Endothelial cell of umbilical vein (primary cell): ENCODE results near the gene KIAA0825. TPM values are rescaled to one million over a fixed set of nuclear protein-coding genes. Genes with fewer than 3 reads are reported as not detected.

ENCODE experiments used
- BruUV-seq: library from RNA; stranded (reverse); fragments of 400-500 nt; replicated peaks from 2 replicates; lab custom pipeline; 2021; lab: Mats Ljungman, UMichigan
- CTCF ChIA-PET: fragments of 300-600, 350-600 bp; sonication (Branson Sonifier 250); formaldehyde crosslinking; loops from one replicate; lab custom pipeline; 2021; ENCODE audit warnings: antibody characterized with exemption, inconsistent platforms; lab: Charles Lee
- POLR2A ChIA-PET: fragments of 300-600, 350-600 bp; sonication (Branson Sonifier 250); formaldehyde crosslinking; loops from one replicate; lab custom pipeline; 2021; ENCODE audit warnings: antibody characterized with exemption, inconsistent platforms; lab: Charles Lee
- DNase-seq: peaks from one replicate; pipeline ENCODE4 v3.0.0-alpha.2; 2011; ENCODE audit warnings: low read depth, low spot score
- FAIRE-seq: peaks from 2 replicates; lab custom pipeline; 2011; peaks lifted over from hg19 to GRCh38; lab: Jason Lieb, UNC
- H2AFZ ChIP-seq: 2 replicates; pipeline ENCODE4 v1.6.0; 2012; ENCODE audit warnings: low read depth, low read length, control low read depth, inconsistent platforms
- H3K27ac ChIP-seq: 2 replicates; pipeline ENCODE4 v1.5.1; 2011; ENCODE audit warnings: low read depth, mild to moderate bottlenecking, control low read depth, low read length, moderate library complexity; ENCODE audit not compliant: insufficient read depth
- H3K27me3 ChIP-seq, 2 experiments: 2 replicates each; pipeline versions ENCODE4 v1.6.0 to v1.6.1; 2011; ENCODE audit warnings: low read length in 2 of 2, mixed read lengths in 1 of 2; ENCODE audit not compliant: control insufficient read depth in 2 of 2, insufficient read depth in 2 of 2
- H3K36me3 ChIP-seq, 2 experiments: 2 replicates in 1 of 2; 3 replicates in 1 of 2; pipeline ENCODE4 v1.5.1; 2011; ENCODE audit warnings: low read length in 2 of 2, mild to moderate bottlenecking in 1 of 2, moderate library complexity in 1 of 2; ENCODE audit not compliant: control insufficient read depth in 2 of 2, insufficient read depth in 2 of 2; ENCODE audit errors: extremely low read depth in 1 of 2
- H3K4me1 ChIP-seq: 3 replicates; pipeline ENCODE4 v1.5.1; 2011; ENCODE audit warnings: mild to moderate bottlenecking, low read length; ENCODE audit not compliant: control insufficient read depth, insufficient read depth; ENCODE audit errors: extremely low read depth
- H3K4me2 ChIP-seq: 2 replicates; pipeline ENCODE4 v1.6.1; 2011; ENCODE audit warnings: low read length, control low read depth, mixed read lengths; ENCODE audit not compliant: insufficient read depth
- H3K4me3 ChIP-seq, 3 experiments: fragments of 200-600 bp in 1 of 3; sonication (generic), shearing (Covaris generic) in 1 of 3; replicated peaks in 1 of 3; 2 replicates each; pipeline ENCODE4 v1.5.1; 2011 to 2016; ENCODE audit warnings: control low read depth in 3 of 3, low read length in 3 of 3, mild to moderate bottlenecking in 2 of 3, inconsistent platforms in 1 of 3, low read depth in 1 of 3, moderate library complexity in 1 of 3; ENCODE audit not compliant: insufficient read depth in 1 of 3
- H3K79me2 ChIP-seq: 2 replicates; pipeline ENCODE4 v1.6.0; 2012; ENCODE audit warnings: low read length, inconsistent platforms; ENCODE audit not compliant: control insufficient read depth, insufficient read depth
- H3K9ac ChIP-seq: replicated peaks from 2 replicates; pipeline ENCODE3; 2011; ENCODE audit warnings: low read length, control low read depth; ENCODE audit not compliant: insufficient read depth; ENCODE audit errors: extremely low read depth
- H3K9me1 ChIP-seq: replicated peaks from 3 replicates; pipeline ENCODE4 v1.6.0; 2011; ENCODE audit warnings: mild to moderate bottlenecking, low read length; ENCODE audit not compliant: control insufficient read depth, insufficient read depth; ENCODE audit errors: extremely low read depth
- H3K9me3 ChIP-seq: replicated peaks from 2 replicates; pipeline ENCODE4 v1.5.1; 2012; ENCODE audit warnings: low read length, inconsistent platforms; ENCODE audit not compliant: control insufficient read depth, insufficient read depth
- H4K20me1 ChIP-seq: replicated peaks from 2 replicates; pipeline ENCODE3; 2011; ENCODE audit warnings: mild to moderate bottlenecking, low read length; ENCODE audit not compliant: control insufficient read depth, insufficient read depth; ENCODE audit errors: extremely low read depth
- EZH2 ChIP-seq: IDR thresholded peaks from 2 replicates; pipeline ENCODE4 v1.6.1; 2012; ENCODE audit warnings: borderline replicate concordance, low read depth, mild to moderate bottlenecking, moderate library complexity, low read length, inconsistent platforms; ENCODE audit not compliant: severe bottlenecking
- FOS ChIP-seq: IDR thresholded peaks from 2 replicates; pipeline ENCODE4 v1.6.1; 2011; ENCODE audit warnings: mild to moderate bottlenecking, low read length, moderate library complexity, borderline replicate concordance; ENCODE audit not compliant: insufficient read depth
- JUN ChIP-seq: IDR thresholded peaks from 2 replicates; pipeline ENCODE4 v1.6.1; 2011; ENCODE audit warnings: borderline replicate concordance, low read depth; ENCODE audit not compliant: insufficient read length, insufficient read depth
- MYC ChIP-seq: IDR thresholded peaks from one replicate; pipeline ENCODE4 v1.6.1; 2011; ENCODE audit warnings: mild to moderate bottlenecking, low read depth, low read length
- POLR2A ChIP-seq: IDR thresholded peaks from 2 replicates; pipeline ENCODE4 v1.6.1; 2012; ENCODE audit warnings: low read depth, mild to moderate bottlenecking, control low read depth, low read length
- POLR2AphosphoS5 ChIP-seq: IDR thresholded peaks from 2 replicates; pipeline ENCODE4 v1.6.1; 2012; ENCODE audit warnings: low read depth, mild to moderate bottlenecking, control low read depth, low read length, moderate library complexity; ENCODE audit not compliant: insufficient read depth
- dilution Hi-C: fragments of 300-500 bp; cut with MboI; formaldehyde crosslinking; loops from one replicate; pipeline ENCODE4 v1.15.0; 2019; ENCODE audit warnings: low sequenced_read_pairs; ENCODE audit not compliant: extremely low pct_ligation_motif_present
- intact Hi-C: fragments of 100-400 bp; cut with micrococcal nuclease; formaldehyde crosslinking; loops from one replicate; pipeline ENCODE4 v1.10.0; 2022
- polyA plus RNA-seq, 4 experiments: library from polyadenylated mRNA; depleted of rRNA in 3 of 4; stranded (reverse) in 3 of 4; unstranded in 1 of 4; fragments of >200 nt; gene quantifications; 2 replicates each; pipeline versions ENCODE4 v1.2.1 to v1.2.3, GENCODE V29; 2011 to 2012; ENCODE audit warnings: missing spikeins in 1 of 4
- total RNA-seq: library from RNA; stranded (reverse); gene quantifications from 2 replicates; pipeline ENCODE4 v1.2.3, GENCODE V29; 2021
- TF ChIP-seq, protein P1 (sequence below): IDR thresholded peaks from 2 replicates; pipeline ENCODE4 v1.6.1; 2011; ENCODE audit not compliant: insufficient read depth, insufficient read length

The KIAA0825 gene
- total and polyA plus RNA-seq, 2 donors (not counting 3 experiments of a cell fraction or from before 2014, with no cell fraction given), result 0.15 to 1.1 TPM

DNA sequence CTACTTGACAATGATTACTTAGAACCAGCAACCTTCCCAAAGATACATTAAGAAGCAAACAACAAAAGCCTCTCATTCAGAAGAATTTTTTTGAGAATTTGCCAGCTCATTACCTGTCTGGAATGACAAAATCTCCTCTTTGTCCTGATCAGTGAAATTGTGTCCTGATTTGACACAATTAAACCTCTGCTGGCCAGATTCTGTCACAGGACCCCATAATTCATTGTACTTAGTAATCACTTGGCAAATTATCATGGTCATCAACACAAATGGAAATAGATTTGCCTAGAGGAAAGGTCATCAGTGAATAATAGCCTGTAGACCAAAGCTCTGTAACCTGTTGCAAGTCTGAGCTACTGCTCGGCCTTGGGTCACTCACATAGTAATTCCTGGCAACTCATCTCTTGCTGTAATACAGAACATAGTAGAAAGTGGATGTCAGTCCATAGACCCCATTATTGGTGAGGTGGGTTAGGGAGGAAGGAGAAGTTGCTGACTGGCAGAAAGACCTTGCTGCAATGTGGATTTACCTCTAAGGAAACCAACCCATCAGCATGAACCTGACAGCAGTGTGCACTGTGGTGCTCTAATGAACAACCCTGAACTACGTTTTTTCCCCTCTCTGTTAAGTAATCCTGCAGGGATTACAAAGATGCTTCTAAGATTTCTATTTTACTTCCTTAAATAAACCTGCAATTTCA lies 370.1 kb downstream of the KIAA0825 start:
- FAIRE-seq (no peak), DNase-seq (no peak)
- dilution Hi-C loops, result no loop called here
- Histone ChIP-seq H2AFZ (no peak overlapping the region), H3K9me1 (no peaks in the 10 kb centered on the region), H3K4me2 (no peak overlapping the region), H3K79me2 (no peaks in the 10 kb centered on the region), H3K9ac (no peak overlapping the region), H3K4me1 (no peaks in the 10 kb centered on the region), H3K36me3 (no peaks in the 10 kb centered on the region), H4K20me1 (no peaks in the 10 kb centered on the region), H3K27ac (no peak overlapping the region), H3K27me3 (peaks cover 0 to 2% of the 10 kb centered on the region in 2 experiments), H3K9me3 (no peaks in the 10 kb centered on the region), H3K4me3 (no peak overlapping the region)
- CTCF ChIA-PET, result no interaction called here
- BruUV-seq, result no TSS peak
- POLR2A ChIA-PET, result no interaction called here
- TF ChIP-seq EZH2 (no peak), JUN (no peak)
- intact Hi-C loops, result no loop called here

DNA sequence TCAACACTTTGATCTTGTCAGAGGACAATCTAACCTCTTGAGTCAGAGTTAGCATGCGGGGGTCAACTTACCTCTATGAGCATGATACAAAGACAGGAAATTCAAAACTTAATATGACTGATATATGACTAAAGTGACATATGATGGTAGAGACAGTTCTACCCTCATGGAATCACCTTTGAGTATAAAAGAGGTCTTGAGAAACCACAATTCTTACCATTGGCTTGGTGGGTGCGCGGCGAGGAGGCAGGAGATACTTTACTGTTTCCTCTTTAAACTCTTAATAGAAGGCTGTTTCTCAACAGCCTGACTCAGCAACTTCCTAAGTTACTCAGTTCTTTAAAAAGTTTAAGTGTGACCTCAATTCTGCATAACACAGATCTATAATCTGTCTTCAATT lies 372.8 kb downstream of the KIAA0825 start:
- dilution Hi-C loops, result no loop called here
- ChIA-PET POLR2A (no interaction called here), CTCF (no interaction called here)
- no peak overlapping the region for H3K27ac ChIP-seq
- H3K9me3 ChIP-seq, result no peaks in the 10 kb centered on the region
- intact Hi-C loops, result no loop called here
- H3K79me2 ChIP-seq, result no peaks in the 10 kb centered on the region
- H3K36me3 ChIP-seq, result no peaks in the 10 kb centered on the region
- H3K27me3 ChIP-seq, result peaks cover 0 to 2% of the 10 kb centered on the region in 2 experiments
- no peak overlapping the region for H3K4me2 ChIP-seq
- BruUV-seq, result no TSS peak
- H3K9ac ChIP-seq, result no peak overlapping the region
- no peaks in the 10 kb centered on the region for H4K20me1 ChIP-seq
- no peak for FAIRE-seq
- H3K9me1 ChIP-seq, result no peaks in the 10 kb centered on the region
- H2AFZ ChIP-seq, result no peak overlapping the region
- no peak overlapping the region for H3K4me3 ChIP-seq
- no peak for DNase-seq
- no peak for TF ChIP-seq MYC
- TF ChIP-seq, protein P1, sequence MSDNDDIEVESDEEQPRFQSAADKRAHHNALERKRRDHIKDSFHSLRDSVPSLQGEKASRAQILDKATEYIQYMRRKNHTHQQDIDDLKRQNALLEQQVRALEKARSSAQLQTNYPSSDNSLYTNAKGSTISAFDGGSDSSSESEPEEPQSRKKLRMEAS, result no peak
- no peak for TF ChIP-seq FOS
- TF ChIP-seq POLR2AphosphoS5, result no peak
- TF ChIP-seq POLR2A, result no peak
- H3K4me1 ChIP-seq, result no peaks in the 10 kb centered on the region
